HL-60 (cell line): Measurements from ENCODE around the gene VPS25.

Source experiments
- DNase-seq, 2 experiments: peaks; one replicate each; pipeline ENCODE4 v3.0.0-alpha.2; 2010 to 2020; ENCODE audit warnings: low read depth in 1 of 2, low spot score in 1 of 2
- H3K27ac ChIP-seq: fragments of 250-450 bp; sonication (Bioruptor Pico); replicated peaks from 2 replicates; pipeline ENCODE4 v1.5.1; 2020; ENCODE audit warnings: mild to moderate bottlenecking, moderate library complexity
- H3K27me3 ChIP-seq: fragments of 250-450 bp; sonication (Bioruptor Pico); 2 replicates; pipeline ENCODE4 v1.5.1; 2021; ENCODE audit warnings: mild to moderate bottlenecking, moderate library complexity; ENCODE audit not compliant: insufficient read depth, poor library complexity, severe bottlenecking
- H3K4me3 ChIP-seq: replicated peaks from 2 replicates; pipeline ENCODE4 v1.5.1; 2011; ENCODE audit warnings: mild to moderate bottlenecking, control low read depth, low read length; ENCODE audit not compliant: insufficient read depth
- CTCF ChIP-seq: IDR thresholded peaks from one replicate; pipeline ENCODE4 v1.5.1; 2011; ENCODE audit warnings: low read length, control low read depth, inconsistent platforms; ENCODE audit not compliant: insufficient read depth
- GABPA ChIP-seq: IDR thresholded peaks from 2 replicates; pipeline ENCODE4 v1.6.1; 2012; ENCODE audit warnings: low read depth
- POLR2AphosphoS5 ChIP-seq: IDR thresholded peaks from 2 replicates; pipeline ENCODE4 v1.6.1; 2012; ENCODE audit warnings: low read depth
- SPI1 ChIP-seq: IDR thresholded peaks from 2 replicates; pipeline ENCODE4 v1.6.1; 2012; ENCODE audit warnings: low read depth, mild to moderate bottlenecking, borderline replicate concordance
- TF ChIP-seq, protein P1 (sequence below): IDR thresholded peaks from 2 replicates; pipeline ENCODE4 v1.6.1; 2012; ENCODE audit warnings: low read depth; ENCODE audit not compliant: insufficient replicate concordance

VPS25 gene

GRCh38 chr17:42818379-42818778 is 45.1 kb downstream of the VPS25 start:
- Histone ChIP-seq H3K27me3 (no peaks in the 10 kb centered on the region), H3K27ac (no peak overlapping the region), H3K4me3 (no peak overlapping the region)
- DNase-seq, result no peak
- no peak for TF ChIP-seq POLR2AphosphoS5
- TF ChIP-seq CTCF, result no peak
- no peak for TF ChIP-seq SPI1
- TF ChIP-seq GABPA, result no peak
- TF ChIP-seq, protein P1, sequence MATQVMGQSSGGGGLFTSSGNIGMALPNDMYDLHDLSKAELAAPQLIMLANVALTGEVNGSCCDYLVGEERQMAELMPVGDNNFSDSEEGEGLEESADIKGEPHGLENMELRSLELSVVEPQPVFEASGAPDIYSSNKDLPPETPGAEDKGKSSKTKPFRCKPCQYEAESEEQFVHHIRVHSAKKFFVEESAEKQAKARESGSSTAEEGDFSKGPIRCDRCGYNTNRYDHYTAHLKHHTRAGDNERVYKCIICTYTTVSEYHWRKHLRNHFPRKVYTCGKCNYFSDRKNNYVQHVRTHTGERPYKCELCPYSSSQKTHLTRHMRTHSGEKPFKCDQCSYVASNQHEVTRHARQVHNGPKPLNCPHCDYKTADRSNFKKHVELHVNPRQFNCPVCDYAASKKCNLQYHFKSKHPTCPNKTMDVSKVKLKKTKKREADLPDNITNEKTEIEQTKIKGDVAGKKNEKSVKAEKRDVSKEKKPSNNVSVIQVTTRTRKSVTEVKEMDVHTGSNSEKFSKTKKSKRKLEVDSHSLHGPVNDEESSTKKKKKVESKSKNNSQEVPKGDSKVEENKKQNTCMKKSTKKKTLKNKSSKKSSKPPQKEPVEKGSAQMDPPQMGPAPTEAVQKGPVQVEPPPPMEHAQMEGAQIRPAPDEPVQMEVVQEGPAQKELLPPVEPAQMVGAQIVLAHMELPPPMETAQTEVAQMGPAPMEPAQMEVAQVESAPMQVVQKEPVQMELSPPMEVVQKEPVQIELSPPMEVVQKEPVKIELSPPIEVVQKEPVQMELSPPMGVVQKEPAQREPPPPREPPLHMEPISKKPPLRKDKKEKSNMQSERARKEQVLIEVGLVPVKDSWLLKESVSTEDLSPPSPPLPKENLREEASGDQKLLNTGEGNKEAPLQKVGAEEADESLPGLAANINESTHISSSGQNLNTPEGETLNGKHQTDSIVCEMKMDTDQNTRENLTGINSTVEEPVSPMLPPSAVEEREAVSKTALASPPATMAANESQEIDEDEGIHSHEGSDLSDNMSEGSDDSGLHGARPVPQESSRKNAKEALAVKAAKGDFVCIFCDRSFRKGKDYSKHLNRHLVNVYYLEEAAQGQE, result no peak

DNA sequence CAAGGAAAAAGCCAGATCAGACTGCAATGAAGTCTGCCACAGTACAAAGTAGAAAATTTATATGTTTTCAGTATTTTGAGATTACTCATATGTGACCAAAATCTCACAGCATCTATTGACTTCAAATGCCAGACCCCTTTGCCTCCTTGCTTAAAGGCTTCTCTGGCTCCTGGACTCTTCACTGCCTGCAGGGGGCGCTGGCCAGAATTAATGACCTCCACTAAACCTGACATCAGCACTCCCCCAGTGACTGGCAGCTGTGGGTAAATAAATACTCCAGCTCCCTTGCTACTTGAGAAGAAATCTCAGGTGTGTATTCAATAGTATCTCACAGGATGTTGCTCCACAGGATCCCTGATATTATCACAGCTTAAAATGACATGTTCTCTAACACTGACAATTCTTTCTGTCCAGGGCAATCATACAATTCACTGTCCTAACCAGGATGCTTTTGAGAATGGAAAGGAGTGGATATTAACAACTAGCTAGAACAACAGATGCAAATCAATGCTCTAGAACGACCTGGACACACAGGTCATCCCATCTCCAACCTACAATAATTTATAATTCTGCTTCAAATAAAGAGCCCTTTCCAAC is 46.8 kb downstream of the VPS25 start:
- TF ChIP-seq CTCF (peak; percentile 80), POLR2AphosphoS5 (no peak)
- H3K27ac ChIP-seq, result no peak overlapping the region
- no peak overlapping the region for H3K4me3 ChIP-seq
- no peaks in the 10 kb centered on the region for H3K27me3 ChIP-seq
- peak in 1 of 2 experiments; percentile 74 for DNase-seq

- TF ChIP-seq CTCF, result no peak
- no peak for TF ChIP-seq GABPA
- TF ChIP-seq, protein P1, result no peak
- TF ChIP-seq POLR2AphosphoS5, result no peak
- Histone ChIP-seq H3K27ac (no peak overlapping the region), H3K4me3 (no peak overlapping the region), H3K27me3 (no peaks in the 10 kb centered on the region)
- DNase-seq, result no peak
Observed at GRCh38 chr17:42821176-42821575, 47.9 kb downstream of the VPS25 start.

DNA sequence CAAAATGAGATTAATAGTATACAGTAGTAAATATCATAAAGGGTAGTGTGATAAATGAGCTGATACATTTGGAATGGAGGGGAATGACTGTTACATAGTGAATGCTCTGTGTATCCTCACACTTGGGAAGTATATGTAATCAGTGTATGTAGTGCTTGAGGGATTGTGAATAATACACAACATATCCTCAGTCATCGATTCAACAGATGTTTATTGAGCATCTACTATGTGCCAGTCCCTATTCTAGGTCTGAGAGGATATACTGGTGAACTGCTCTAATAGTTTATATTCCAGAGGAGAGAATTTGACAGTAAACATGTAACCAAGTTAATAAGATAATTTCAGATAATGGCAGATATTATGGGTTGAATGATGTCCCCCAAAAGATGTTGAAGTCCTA is 54.2 kb downstream of the VPS25 start:
- no peak for DNase-seq
- H3K27me3 ChIP-seq, result no peaks in the 10 kb centered on the region
- no peak overlapping the region for H3K27ac ChIP-seq
- no peak overlapping the region for H3K4me3 ChIP-seq
- TF ChIP-seq CTCF, result no peak
- TF ChIP-seq POLR2AphosphoS5, result no peak
- TF ChIP-seq SPI1, result no peak
- TF ChIP-seq GABPA, result no peak
- TF ChIP-seq, protein P1, result no peak
